Mucosa of rectum (tissue), 2 donors: ENCODE results near the gene ZBTB8B.

ENCODE experiments used
- H3K27ac ChIP-seq, 2 donors: one replicate each; pipeline ENCODE4 v1.7.0; 2013; ENCODE audit warnings: inconsistent platforms in 2 of 2, low read depth in 2 of 2, low read length in 2 of 2
- H3K27me3 ChIP-seq, 2 donors: one replicate each; pipeline ENCODE4 v1.7.0; 2013; ENCODE audit warnings: low read length in 2 of 2; ENCODE audit not compliant: control insufficient read depth in 2 of 2, insufficient read depth in 2 of 2
- H3K36me3 ChIP-seq, 2 donors: one replicate each; pipeline ENCODE4 v1.7.0; 2013; ENCODE audit warnings: low read length in 2 of 2; ENCODE audit not compliant: control insufficient read depth in 2 of 2, insufficient read depth in 2 of 2
- H3K4me1 ChIP-seq, 2 donors: one replicate each; pipeline ENCODE4 v1.7.0; 2013; ENCODE audit warnings: low read length in 2 of 2, mild to moderate bottlenecking in 1 of 2; ENCODE audit not compliant: control insufficient read depth in 2 of 2, insufficient read depth in 2 of 2
- H3K4me3 ChIP-seq, 2 donors: one replicate each; pipeline ENCODE4 v1.7.0; 2013; ENCODE audit warnings: low read length in 2 of 2
- H3K9ac ChIP-seq, 2 donors: one replicate each; pipeline ENCODE4 v1.7.0; 2013; ENCODE audit warnings: low read length in 2 of 2, low read depth in 1 of 2, mild to moderate bottlenecking in 1 of 2
- H3K9me3 ChIP-seq, 2 donors: one replicate each; pipeline ENCODE4 v1.7.0; 2013; ENCODE audit warnings: low read length in 2 of 2; ENCODE audit not compliant: control insufficient read depth in 2 of 2
- donor health status: healthy.
- donor health status: Normal muscosa, but diverticular disease.

The ZBTB8B gene

DNA sequence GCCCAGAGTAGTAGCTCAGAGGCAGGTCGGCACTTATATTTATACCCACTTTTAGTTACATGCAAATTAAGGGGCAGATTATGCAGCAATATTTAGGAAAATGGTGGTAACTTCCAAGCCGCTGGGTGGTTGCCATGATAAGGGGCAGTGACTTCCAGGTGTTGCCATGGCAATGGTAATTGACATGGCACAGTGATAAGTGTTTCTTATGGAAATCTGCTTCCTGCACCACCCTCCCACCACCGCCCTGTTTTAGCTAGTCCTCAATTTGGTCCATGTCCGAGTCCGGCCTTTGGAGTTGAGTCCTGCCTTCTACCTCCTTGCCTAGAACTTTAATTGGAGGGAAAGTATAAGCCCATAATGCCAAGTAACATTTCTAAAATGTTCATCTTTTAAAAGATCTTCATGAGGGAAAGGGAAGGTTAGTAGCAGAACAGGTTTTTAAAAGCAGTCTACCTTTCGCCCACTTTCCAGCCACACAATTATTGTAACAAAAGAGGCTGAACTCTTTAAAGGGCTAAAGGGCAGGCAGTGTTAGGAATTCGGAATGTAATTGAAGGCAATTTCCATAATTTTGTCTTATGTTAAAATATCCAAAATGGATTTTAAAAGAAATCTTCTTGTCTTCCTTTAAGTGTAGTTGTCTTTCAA lies 21.7 kb downstream of the ZBTB8B start:
- Histone ChIP-seq H3K27ac (no peak overlapping the region), H3K9me3 (no peaks in the 10 kb centered on the region), H3K4me3 (no peak overlapping the region), H3K4me1 (peaks cover 0 to 4% of the 10 kb centered on the region in 2 donors), H3K36me3 (no peaks in the 10 kb centered on the region), H3K9ac (no peak overlapping the region), H3K27me3 (no peaks in the 10 kb centered on the region)

DNA sequence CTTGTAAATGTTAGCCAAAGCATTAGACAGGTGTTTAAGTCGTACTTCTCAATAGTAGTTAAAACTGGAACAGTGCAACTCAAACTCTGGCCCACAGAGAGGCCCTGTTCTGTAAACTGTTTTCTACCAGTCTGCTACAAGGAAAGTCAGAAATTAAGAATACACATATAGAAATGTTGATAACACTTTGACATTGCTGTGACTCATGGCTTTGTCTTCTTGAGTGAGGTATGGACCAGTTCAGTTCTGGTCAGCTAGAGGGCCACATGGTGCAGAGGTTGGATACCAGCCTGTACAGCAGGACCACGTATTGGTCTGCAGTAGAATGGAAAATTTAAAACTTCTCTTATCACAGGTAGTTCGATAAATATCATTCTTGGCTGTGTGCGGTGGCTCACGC lies 22.3 kb downstream of the ZBTB8B start:
- Histone ChIP-seq H3K27ac (no peak overlapping the region), H3K4me1 (peaks cover 0 to 4% of the 10 kb centered on the region in 2 donors), H3K4me3 (no peak overlapping the region), H3K36me3 (no peaks in the 10 kb centered on the region), H3K9ac (no peak overlapping the region), H3K27me3 (no peaks in the 10 kb centered on the region), H3K9me3 (no peaks in the 10 kb centered on the region)

DNA sequence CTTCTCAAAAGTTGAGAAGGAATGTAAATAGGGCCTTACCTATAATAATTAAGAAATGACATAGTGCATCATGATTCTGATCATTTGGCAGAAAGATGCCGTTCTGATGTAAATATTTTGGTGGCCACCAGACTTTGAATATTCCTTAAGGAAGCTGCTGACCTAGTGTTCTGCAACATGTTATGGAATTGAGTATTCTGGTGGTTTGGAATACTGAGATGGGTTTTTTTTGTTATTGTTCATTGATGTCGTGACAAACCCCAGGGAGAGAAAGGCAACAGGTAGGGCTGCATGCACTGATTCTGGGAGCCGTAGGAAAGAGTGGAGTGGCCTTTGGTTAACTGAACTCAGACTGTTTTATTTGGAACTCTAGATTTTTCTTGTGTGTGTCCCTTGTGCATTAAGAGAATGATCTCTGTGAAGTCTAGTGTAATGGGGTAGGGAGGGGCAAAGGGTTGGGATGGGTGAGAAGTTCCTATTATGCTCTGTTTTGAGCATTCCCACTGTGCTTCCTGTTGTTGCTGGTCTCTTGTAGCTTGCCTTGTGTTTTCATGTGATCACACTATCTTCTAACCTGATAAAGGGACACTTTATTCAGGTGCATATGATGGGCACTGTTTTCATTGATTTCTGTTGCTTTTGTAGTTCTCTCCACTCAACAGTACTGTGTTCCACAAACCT lies 25.0 kb downstream of the ZBTB8B start:
- Histone ChIP-seq H3K4me1 (peaks cover 0 to 4% of the 10 kb centered on the region in 2 donors), H3K27ac (no peak overlapping the region), H3K9me3 (no peaks in the 10 kb centered on the region), H3K4me3 (no peak overlapping the region), H3K27me3 (no peaks in the 10 kb centered on the region), H3K9ac (no peak overlapping the region), H3K36me3 (no peaks in the 10 kb centered on the region)

DNA sequence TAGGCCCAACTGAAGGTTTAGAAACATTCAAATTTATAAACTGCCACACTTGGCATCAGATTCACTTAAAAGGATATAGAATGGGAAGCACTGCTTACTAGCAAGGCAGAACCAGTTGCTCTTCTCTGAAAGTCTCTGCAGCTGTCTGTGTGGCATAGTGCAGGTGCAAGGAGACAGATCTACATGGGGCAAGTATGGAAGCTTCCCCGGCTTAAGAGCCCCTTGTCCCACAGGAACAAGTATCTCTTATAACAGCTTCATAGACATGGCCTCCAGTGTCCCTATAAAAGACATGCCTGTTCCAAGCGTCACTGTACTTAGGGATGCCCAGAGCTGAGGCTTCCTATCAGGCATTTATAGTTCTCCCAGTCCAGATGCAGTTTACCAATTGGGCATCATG lies 26.5 kb downstream of the ZBTB8B start:
- no peak overlapping the region for H3K27ac ChIP-seq
- H3K4me1 ChIP-seq, result peaks cover 0 to under 1% of the 10 kb centered on the region in 2 donors
- H3K36me3 ChIP-seq, result no peaks in the 10 kb centered on the region
- no peak overlapping the region for H3K4me3 ChIP-seq
- no peaks in the 10 kb centered on the region for H3K27me3 ChIP-seq
- H3K9ac ChIP-seq, result no peak overlapping the region
- no peaks in the 10 kb centered on the region for H3K9me3 ChIP-seq

DNA sequence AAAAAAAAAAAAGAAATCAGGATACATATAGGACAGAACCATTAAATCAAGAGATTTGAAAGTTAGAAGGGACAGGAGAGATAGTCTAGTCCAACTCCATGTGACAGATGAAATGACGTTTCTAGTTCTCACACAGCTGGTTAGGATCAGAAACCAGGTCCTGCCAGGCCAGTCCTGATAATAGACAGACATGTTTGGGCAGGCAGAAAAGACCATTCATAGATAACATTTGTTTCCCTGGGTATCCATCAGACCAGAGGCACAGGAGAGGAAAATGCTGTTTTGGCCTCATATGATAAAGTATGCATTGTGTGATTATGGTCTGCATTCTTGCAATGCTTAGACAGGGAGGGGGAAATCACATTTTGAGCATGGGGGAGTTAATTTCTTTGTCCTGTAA lies 29.3 kb downstream of the ZBTB8B start:
- no peak overlapping the region for H3K4me3 ChIP-seq
- H3K27ac ChIP-seq, result no peak overlapping the region
- H3K9me3 ChIP-seq, result no peaks in the 10 kb centered on the region
- H3K36me3 ChIP-seq, result no peaks in the 10 kb centered on the region
- H3K27me3 ChIP-seq, result no peaks in the 10 kb centered on the region
- H3K9ac ChIP-seq, result no peak overlapping the region
- H3K4me1 ChIP-seq, result no peaks in the 10 kb centered on the region

DNA sequence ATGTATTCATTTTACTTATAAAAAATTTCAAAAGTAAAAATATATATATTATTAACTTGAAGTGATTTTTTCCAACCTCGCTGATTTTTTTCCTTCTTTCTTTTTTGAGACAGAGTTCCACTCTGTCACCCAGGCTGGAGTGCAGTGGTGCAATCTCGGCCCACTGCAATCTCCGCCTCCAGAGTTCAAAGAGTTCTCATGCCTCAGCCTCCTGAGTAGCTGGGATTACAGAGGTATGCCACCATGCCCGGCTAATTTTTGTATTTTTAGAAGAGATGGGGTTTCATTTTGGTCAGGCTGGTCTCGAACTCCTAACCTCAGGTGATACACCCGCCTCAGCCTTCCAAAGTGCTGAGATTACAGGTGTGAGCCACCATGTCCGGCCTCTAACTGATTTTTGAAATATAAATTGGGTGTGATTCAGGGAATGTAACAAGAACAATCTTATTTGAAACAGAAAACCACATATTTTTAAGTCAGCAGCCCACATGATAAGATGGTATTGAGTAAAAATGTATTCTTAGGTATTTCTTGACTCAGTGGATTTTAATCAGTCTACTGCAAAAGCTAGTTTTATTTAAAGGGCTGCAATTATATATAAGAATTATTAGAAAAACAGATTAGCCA lies 30.0 kb downstream of the ZBTB8B start:
- no peaks in the 10 kb centered on the region for H3K36me3 ChIP-seq
- no peaks in the 10 kb centered on the region for H3K9me3 ChIP-seq
- no peaks in the 10 kb centered on the region for H3K4me1 ChIP-seq

DNA sequence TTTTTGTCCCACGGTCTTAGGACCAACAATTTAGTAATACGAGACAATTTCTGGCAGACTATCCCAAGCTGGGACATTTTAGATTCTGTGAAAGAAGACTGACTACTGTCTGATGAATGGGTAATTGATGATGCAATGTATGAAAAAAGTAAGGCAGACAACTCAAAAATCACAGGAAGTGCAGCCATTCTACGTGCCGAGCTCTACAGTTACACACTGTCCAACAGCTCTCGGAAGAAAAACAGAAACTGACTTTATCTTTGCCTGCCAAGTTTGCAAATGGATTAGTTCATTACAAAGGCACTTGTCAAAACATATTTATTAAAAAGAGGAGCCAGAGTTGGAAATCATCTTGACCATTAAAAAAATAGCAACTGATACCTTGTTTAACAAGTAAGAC lies 31.3 kb downstream of the ZBTB8B start:
- Histone ChIP-seq H3K4me1 (no peaks in the 10 kb centered on the region), H3K27me3 (no peaks in the 10 kb centered on the region), H3K9ac (no peak overlapping the region), H3K9me3 (no peaks in the 10 kb centered on the region), H3K4me3 (no peak overlapping the region), H3K27ac (no peak overlapping the region), H3K36me3 (no peaks in the 10 kb centered on the region)

More for the DNA sequence above, 30.0 kb downstream of the ZBTB8B start:
- no peak overlapping the region for H3K27ac ChIP-seq
- H3K27me3 ChIP-seq, result no peaks in the 10 kb centered on the region
- no peak overlapping the region for H3K4me3 ChIP-seq
- no peak overlapping the region for H3K9ac ChIP-seq

DNA sequence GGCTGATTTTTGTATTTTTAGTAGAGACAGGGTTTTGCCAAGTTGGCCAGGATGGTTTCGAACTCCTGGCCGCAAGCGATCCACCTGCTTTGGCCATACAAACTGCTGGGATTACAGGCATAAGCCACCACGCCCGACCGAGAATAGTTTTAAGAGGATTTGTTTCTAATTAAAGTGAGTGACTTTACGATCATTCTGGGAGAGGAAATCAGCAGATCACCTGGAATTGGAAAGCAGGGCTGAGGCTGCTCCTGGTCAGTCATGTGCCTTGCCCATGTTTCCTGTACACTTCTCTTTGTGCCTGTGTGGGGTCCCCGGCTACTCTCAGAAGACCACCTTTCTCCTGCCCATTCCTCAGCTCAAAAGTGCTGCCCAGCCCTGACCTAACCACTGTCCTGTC lies 33.9 kb downstream of the ZBTB8B start:
- Histone ChIP-seq H3K4me3 (no peak overlapping the region), H3K9ac (no peak overlapping the region), H3K27me3 (no peaks in the 10 kb centered on the region), H3K9me3 (no peaks in the 10 kb centered on the region), H3K4me1 (no peaks in the 10 kb centered on the region), H3K27ac (no peak overlapping the region), H3K36me3 (no peaks in the 10 kb centered on the region)

DNA sequence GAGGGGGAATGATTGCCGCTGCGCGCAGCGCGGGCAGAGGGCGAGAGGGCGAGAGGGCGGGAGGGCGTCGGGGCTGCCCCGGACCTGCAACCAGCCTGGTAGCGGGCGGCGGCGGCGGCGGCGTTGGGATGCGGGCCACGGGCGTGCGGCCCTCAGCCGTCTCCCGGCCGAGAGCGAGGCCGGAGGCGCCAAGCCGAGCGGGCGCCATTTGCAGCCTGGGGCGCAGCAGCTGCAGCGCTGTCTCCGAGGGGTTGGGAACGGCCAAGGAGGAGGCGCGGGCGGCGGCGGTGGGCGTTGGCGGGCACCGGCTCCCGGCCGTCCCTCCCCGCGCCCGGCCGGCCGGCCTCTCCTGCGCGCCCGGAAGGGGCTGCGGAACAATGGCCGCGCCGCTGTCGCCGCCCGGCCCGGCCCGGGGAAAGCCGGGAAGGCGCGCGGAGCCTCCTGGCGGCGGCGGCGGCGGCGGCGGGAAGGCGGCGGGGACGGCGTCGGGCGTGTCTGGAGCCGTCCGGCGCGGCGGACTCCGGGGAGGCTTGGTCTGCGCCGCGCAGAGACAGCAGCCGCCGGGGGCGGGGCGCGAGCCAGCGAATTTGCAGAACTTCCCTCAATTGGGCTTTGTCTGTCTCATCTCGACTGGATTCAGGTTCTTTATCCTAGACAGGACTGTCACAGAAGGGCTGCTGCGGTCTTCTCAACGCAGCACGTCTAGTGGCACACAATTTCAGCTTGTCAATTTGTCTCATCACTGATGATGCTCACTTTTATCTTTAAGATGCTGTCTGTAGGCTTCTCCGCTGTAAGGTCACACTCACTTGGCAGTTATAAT lies 35.7 kb downstream of the ZBTB8B start:
- Histone ChIP-seq H3K9ac (peak overlapping the region; percentile 35 to 72), H3K27ac (peak overlapping the region; percentile 82 to 86), H3K9me3 (no peaks in the 10 kb centered on the region), H3K4me1 (no peaks in the 10 kb centered on the region), H3K4me3 (peak overlapping the region; percentile 64 to 79), H3K27me3 (no peaks in the 10 kb centered on the region), H3K36me3 (no peaks in the 10 kb centered on the region)

DNA sequence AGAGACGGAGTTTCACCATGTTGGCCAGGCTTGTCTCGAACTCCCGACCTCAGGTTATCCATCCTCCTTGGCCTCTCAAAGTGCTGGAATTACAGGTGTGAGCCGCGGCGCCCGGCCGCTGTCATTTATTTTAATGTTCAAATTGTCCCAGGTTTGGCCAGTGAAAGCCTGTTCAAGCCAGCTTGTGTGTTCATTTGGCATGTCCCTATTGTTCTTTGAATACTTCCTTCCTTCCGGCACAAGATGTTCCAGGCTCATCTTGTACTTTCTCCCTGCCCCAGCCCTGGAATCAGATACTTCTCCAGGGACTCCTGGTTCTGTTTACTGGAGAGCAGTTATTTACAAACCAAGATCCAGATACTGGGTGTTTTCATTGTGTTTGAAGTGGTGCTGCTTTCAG lies 37.0 kb downstream of the ZBTB8B start:
- Histone ChIP-seq H3K9me3 (no peaks in the 10 kb centered on the region), H3K27ac (no peak overlapping the region), H3K4me3 (no peak overlapping the region), H3K27me3 (no peaks in the 10 kb centered on the region), H3K4me1 (no peaks in the 10 kb centered on the region), H3K9ac (no peak overlapping the region), H3K36me3 (no peaks in the 10 kb centered on the region)
